IMR-90 (cell line): ENCODE data around the gene DYNLT2. TPM values are rescaled to one million over a fixed set of nuclear protein-coding genes. Genes with fewer than 3 reads are reported as not detected.

ENCODE experiments used
- ATAC-seq: fragments of 200-7000 bp; cut with Tn5 transposase; 2 replicates; pipeline ENCODE4 v1.9.1; 2020; ENCODE audit warnings: low read depth, mild to moderate bottlenecking, moderate library complexity
- BruUV-seq: library from RNA; stranded (reverse); fragments of 400-500 nt; replicated peaks from 2 replicates; lab custom pipeline; 2021; lab: Mats Ljungman, UMichigan
- CTCF ChIA-PET: fragments of 300-600 bp; formaldehyde crosslinking; extraction: SDS; loops from one replicate; lab custom pipeline; 2021; ENCODE audit warnings: antibody characterized with exemption; lab: Yijun Ruan, JAX
- POLR2A ChIA-PET: fragments of 300-600 bp; sonication (Branson Sonifier 250); formaldehyde crosslinking; loops from one replicate; lab custom pipeline; 2022; ENCODE audit warnings: antibody characterized with exemption; ENCODE audit not compliant: unreplicated experiment; lab: Charles Lee
- DNase-seq: peaks from one replicate; pipeline ENCODE4 v3.0.0; 2013
- H2AFZ ChIP-seq: replicated peaks from 2 replicates; pipeline ENCODE3; 2013; ENCODE audit warnings: low read length, mild to moderate bottlenecking; ENCODE audit not compliant: poor library complexity
- H2AK5ac ChIP-seq: 2 replicates; pipeline ENCODE4 v1.6.1; 2013; ENCODE audit warnings: low read depth, low read length, inconsistent platforms
- H2AK9ac ChIP-seq: replicated peaks from 2 replicates; pipeline ENCODE3; 2013; ENCODE audit warnings: mild to moderate bottlenecking, low read depth, low read length, moderate library complexity; ENCODE audit not compliant: poor library complexity
- H2BK120ac ChIP-seq: 2 replicates; pipeline ENCODE4 v1.6.1; 2013; ENCODE audit warnings: low read depth, low read length, inconsistent platforms
- H2BK15ac ChIP-seq: 3 replicates; pipeline ENCODE4 v1.6.1; 2013; ENCODE audit warnings: low read depth, low read length, inconsistent platforms
- H2BK20ac ChIP-seq: 2 replicates; pipeline ENCODE4 v1.6.1; 2013; ENCODE audit warnings: low read depth, mild to moderate bottlenecking, inconsistent platforms, low read length, moderate library complexity
- H2BK5ac ChIP-seq: 2 replicates; pipeline ENCODE4 v1.6.1; 2013; ENCODE audit warnings: mild to moderate bottlenecking, low read depth, low read length, inconsistent platforms; ENCODE audit not compliant: poor library complexity, severe bottlenecking
- H3K14ac ChIP-seq: replicated peaks from 2 replicates; pipeline ENCODE4 v1.6.1; 2013; ENCODE audit warnings: low read depth, low read length, inconsistent platforms
- H3K18ac ChIP-seq: 2 replicates; pipeline ENCODE4 v1.6.1; 2013; ENCODE audit warnings: low read depth, low read length, control low read depth
- H3K23ac ChIP-seq: 2 replicates; pipeline ENCODE4 v1.6.1; 2013; ENCODE audit warnings: low read depth, low read length, inconsistent platforms
- H3K27ac ChIP-seq: 2 replicates; pipeline ENCODE4 v1.5.1; 2013; ENCODE audit warnings: mild to moderate bottlenecking, control low read depth, low read length; ENCODE audit not compliant: insufficient read depth
- H3K27me3 ChIP-seq: 2 replicates; pipeline ENCODE4 v1.6.1; 2013; ENCODE audit warnings: low read length; ENCODE audit not compliant: control insufficient read depth, insufficient read depth
- H3K36me3 ChIP-seq: 2 replicates; pipeline ENCODE4 v1.6.1; 2013; ENCODE audit warnings: low read length, mixed read lengths; ENCODE audit not compliant: control insufficient read depth, insufficient read depth
- H3K4ac ChIP-seq: 2 replicates; pipeline ENCODE4 v1.6.1; 2013; ENCODE audit warnings: low read depth, low read length, inconsistent platforms
- H3K4me1 ChIP-seq: 2 replicates; pipeline ENCODE4 v1.6.1; 2013; ENCODE audit warnings: low read length, mixed read lengths; ENCODE audit not compliant: control insufficient read depth, insufficient read depth
- H3K4me2 ChIP-seq: 2 replicates; pipeline ENCODE4 v1.6.1; 2013; ENCODE audit warnings: low read depth, mild to moderate bottlenecking, control low read depth, low read length, moderate library complexity
- H3K4me3 ChIP-seq: 2 replicates; pipeline ENCODE4 v1.5.1; 2013; ENCODE audit warnings: low read depth, mild to moderate bottlenecking, control low read depth, low read length, moderate library complexity; ENCODE audit not compliant: insufficient read depth
- H3K56ac ChIP-seq: 2 replicates; pipeline ENCODE4 v1.6.1; 2013; ENCODE audit warnings: low read length, inconsistent platforms; ENCODE audit not compliant: insufficient read depth; ENCODE audit errors: extremely low read depth
- H3K79me1 ChIP-seq, 2 experiments: 2 replicates each; pipeline ENCODE4 v1.6.1; 2013; ENCODE audit warnings: low read length in 2 of 2, inconsistent platforms in 1 of 2, low read depth in 1 of 2
- H3K9ac ChIP-seq: 2 replicates; pipeline ENCODE4 v1.6.1; 2013; ENCODE audit warnings: low read depth, low read length, control low read depth
- H3K9me1 ChIP-seq: 2 replicates; pipeline ENCODE4 v1.6.1; 2013; ENCODE audit warnings: low read length, inconsistent platforms; ENCODE audit not compliant: insufficient read depth
- H3K9me3 ChIP-seq: 2 replicates; pipeline ENCODE4 v1.6.1; 2013; ENCODE audit warnings: low read length; ENCODE audit not compliant: control insufficient read depth, insufficient read depth
- H4K20me1 ChIP-seq: 2 replicates; pipeline ENCODE4 v1.6.1; 2013; ENCODE audit warnings: low read length, inconsistent platforms; ENCODE audit not compliant: insufficient read depth
- H4K5ac ChIP-seq: 2 replicates; pipeline ENCODE4 v1.6.1; 2013; ENCODE audit warnings: mild to moderate bottlenecking, low read depth, low read length, control low read depth
- H4K8ac ChIP-seq, 2 experiments: 2 replicates each; pipeline ENCODE4 v1.6.1; 2013; ENCODE audit warnings: low read depth in 2 of 2, low read length in 2 of 2, control low read depth in 1 of 2, inconsistent platforms in 1 of 2
- H4K91ac ChIP-seq: 2 replicates; pipeline ENCODE4 v1.6.1; 2013; ENCODE audit warnings: low read depth, low read length, inconsistent platforms; ENCODE audit not compliant: insufficient read depth
- CHD1 ChIP-seq: IDR thresholded peaks from 2 replicates; pipeline ENCODE4 v1.6.1; 2012; ENCODE audit warnings: low read depth, low read length, improper control_type of control experiment
- ELK1 ChIP-seq: fragments of 150-350 bp; IDR thresholded peaks from 2 replicates; pipeline ENCODE4 v1.6.1; 2016; ENCODE audit warnings: low read depth, mild to moderate bottlenecking, low read length, moderate library complexity, borderline replicate concordance
- WGBS, 2 experiments: methylation state at CpG; one replicate each; pipeline versions ENCODE4 v1.1.5 to v1.1.7; 2013; ENCODE audit warnings: missing lambda C conversion rate in 2 of 2; ENCODE audit not compliant: insufficient read length in 1 of 2; ENCODE audit errors: extremely low coverage in 2 of 2; 5-methylcytosine and 5-hydroxymethylcytosine counted together
- dilution Hi-C: fragments of 300-500 bp; cut with HindIII; formaldehyde crosslinking; loops from one replicate; pipeline ENCODE4 v1.14.3; 2018; ENCODE audit warnings: low sequenced_read_pairs; ENCODE audit not compliant: unreplicated experiment
- in situ Hi-C: fragments of 300-500 bp; cut with MboI; formaldehyde crosslinking; loops from 3 replicates; pipeline ENCODE4 v1.14.3; 2019; ENCODE audit warnings: low sequenced_read_pairs, inconsistent platforms, mixed read lengths
- intact Hi-C: fragments of 100-400 bp; cut with micrococcal nuclease; formaldehyde crosslinking; loops from 2 replicates; pipeline ENCODE4 v1.10.0; 2022
- polyA plus RNA-seq, 3 experiments: library from polyadenylated mRNA; depleted of rRNA; stranded (reverse); fragments of >200 nt; gene quantifications; 2 replicates each; pipeline ENCODE4 v1.2.3, GENCODE V29; 2012; ENCODE audit warnings: low replicate concordance in 1 of 3
- total RNA-seq: library from RNA; depleted of rRNA; stranded (reverse); fragments of >200 nt; gene quantifications from 2 replicates; pipeline ENCODE4 v1.2.3, GENCODE V29; 2012

Gene DYNLT2
- total and polyA plus RNA-seq, 2 of the 4 experiments (the other 2 are of a cell fraction): 0.36 to 0.44 TPM

- in situ Hi-C loops (no loop called here), intact Hi-C loops (loop anchor here (2.0 to 5.0 kb wide), 3 partner anchors 47 to 449 kb away; partner anchors contain the start of gene THBS2)
- BruUV-seq: no TSS peak
These were observed 49.9 kb downstream of the DYNLT2 start for GRCh38 chr6:169701311-169701953.

More at GRCh38 chr6:169701311-169701953, 49.9 kb downstream of the DYNLT2 start:
- peak overlapping the region; percentile 66 for H3K56ac ChIP-seq
- H4K5ac ChIP-seq: no peak overlapping the region
- DNase-seq: no peak
- peaks cover 24 to 56% of the 10 kb centered on the region in 2 experiments for H3K79me1 ChIP-seq
- no peak overlapping the region for H3K18ac ChIP-seq
- peak overlapping the region; percentile 96 for H2AFZ ChIP-seq
- H3K36me3 ChIP-seq: peaks cover 7% of the 10 kb centered on the region
- WGBS, 2 experiments: 0% methylated on average over 7 of the region's 54 CpGs; no CpG with 5 or more reads in 1 of the 2 experiments
- dilution Hi-C loops: no loop called here
- peak overlapping the region; percentile 36; the same call in 1 of the 2 replicates for H2BK120ac ChIP-seq
- peaks cover 8% of the 10 kb centered on the region; the same call in 1 of the 2 replicates for H4K20me1 ChIP-seq
- H3K27ac ChIP-seq: peak overlapping the region; percentile 82
- H2BK15ac ChIP-seq: no peak overlapping the region
- CTCF ChIA-PET: interaction anchor here (0.7 to 1.0 kb wide), 2 partner anchors 165 to 746 kb away, joined by 3 to 4 read pairs; no protein-coding TSS in a partner anchor
- peak overlapping the region; percentile 66; the same call in 1 of the 2 replicates for H2AK5ac ChIP-seq
- ATAC-seq: peak; percentile 1
- peak overlapping the region; percentile 95 for H3K23ac ChIP-seq
- H3K4me3 ChIP-seq: peak overlapping the region; percentile 76
- no peaks in the 10 kb centered on the region for H3K27me3 ChIP-seq
- TF ChIP-seq CHD1 (0 out of 2 replicates have a peak, but pooled peaks have one; percentile 72), ELK1 (no peak)
- POLR2A ChIA-PET: no interaction called here
- peak overlapping the region; percentile 78 for H3K9ac ChIP-seq
- peak overlapping the region; percentile 60; the same call in 1 of the 2 replicates for H4K91ac ChIP-seq
- peak overlapping the region; percentile 64 for H2BK5ac ChIP-seq
- no peak overlapping the region for H2BK20ac ChIP-seq
- H3K9me3 ChIP-seq: no peaks in the 10 kb centered on the region
- peak overlapping the region; percentile 71 for H3K14ac ChIP-seq
- H3K4ac ChIP-seq: peak overlapping the region; percentile 77
- peak overlapping the region; percentile 97 for H2AK9ac ChIP-seq
- H3K4me1 ChIP-seq: peaks cover 9% of the 10 kb centered on the region
- H4K8ac ChIP-seq: peak overlapping the region; percentile 38 to 69; a peak in 2 of 4 replicates
- peaks cover 9% of the 10 kb centered on the region; the same call in 1 of the 2 replicates for H3K9me1 ChIP-seq
- H3K4me2 ChIP-seq: peak overlapping the region; percentile 88
